ENCODE results near the gene MVD.
"Not testable (repeated sequence)": the region's sequence is repeated elsewhere in the genome, so short reads cannot be mapped to it uniquely, and the experiment has no call there.

Gene MVD

DNA sequence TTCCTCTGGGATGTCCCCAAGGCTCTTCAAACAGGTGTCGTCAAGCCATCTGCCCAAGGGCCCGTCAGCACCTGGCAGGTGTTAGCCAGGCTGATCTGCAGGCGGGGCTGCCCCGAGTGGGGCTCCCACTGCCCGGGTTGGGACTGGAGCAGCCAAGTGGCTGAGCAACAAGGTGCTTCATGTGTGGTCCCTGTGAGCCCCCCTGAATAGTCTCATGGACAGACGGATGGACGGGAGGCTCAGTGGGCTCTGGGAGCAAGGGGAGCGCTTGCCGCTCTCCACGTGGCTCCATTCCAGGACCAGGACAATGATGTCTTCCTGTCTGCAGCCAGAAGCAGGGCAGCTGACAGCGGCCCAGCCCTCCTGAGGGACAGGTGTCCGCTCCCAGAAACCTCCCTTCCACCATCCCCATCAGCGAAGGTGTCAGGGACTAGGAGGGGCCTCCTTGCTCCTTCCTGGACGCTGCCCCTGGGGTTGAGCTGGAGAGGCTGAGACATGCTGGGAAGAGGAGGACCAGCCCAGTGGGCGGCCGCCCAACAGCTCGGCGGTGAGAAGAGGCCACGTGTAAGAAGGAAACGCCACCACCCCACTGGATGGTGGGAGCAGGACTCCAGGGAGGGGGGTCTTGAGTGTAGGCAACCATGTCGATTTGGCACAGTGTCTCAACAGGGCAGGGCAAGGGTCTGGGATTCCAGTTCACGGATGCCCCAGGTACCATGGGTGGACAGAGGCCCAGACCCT lies 13.8 kb upstream of the MVD start:
- Mint-ChIP-seq H3K4me1 (peaks cover 11% of the 10 kb centered on the region), H3K36me3 (no peaks in the 10 kb centered on the region), H3K4me3 (no peak overlapping the region), H3K27me3 (no peaks in the 10 kb centered on the region), H3K27ac (no peak overlapping the region), H3K9me3 (no peaks in the 10 kb centered on the region)

- Mint-ChIP-seq H3K4me1 (no peaks in the 10 kb centered on the region), H3K36me3 (no peaks in the 10 kb centered on the region), H3K9me3 (no peaks in the 10 kb centered on the region), H3K27ac (no peak overlapping the region), H3K4me3 (no peak overlapping the region), H3K27me3 (no peaks in the 10 kb centered on the region)
Observed at GRCh38 chr16:88673716-88674379, 11.0 kb upstream of the MVD start.

- H3K27me3 Mint-ChIP-seq, result no peaks in the 10 kb centered on the region
- H3K9me3 Mint-ChIP-seq, result no peaks in the 10 kb centered on the region
- H3K27ac Mint-ChIP-seq, result no peak overlapping the region
- no peaks in the 10 kb centered on the region for H3K4me1 Mint-ChIP-seq
- H3K36me3 Mint-ChIP-seq, result peaks cover 2% of the 10 kb centered on the region
- H3K4me3 Mint-ChIP-seq, result no peak overlapping the region
Observed at GRCh38 chr16:88672776-88673175, 9.9 kb upstream of the MVD start.

DNA sequence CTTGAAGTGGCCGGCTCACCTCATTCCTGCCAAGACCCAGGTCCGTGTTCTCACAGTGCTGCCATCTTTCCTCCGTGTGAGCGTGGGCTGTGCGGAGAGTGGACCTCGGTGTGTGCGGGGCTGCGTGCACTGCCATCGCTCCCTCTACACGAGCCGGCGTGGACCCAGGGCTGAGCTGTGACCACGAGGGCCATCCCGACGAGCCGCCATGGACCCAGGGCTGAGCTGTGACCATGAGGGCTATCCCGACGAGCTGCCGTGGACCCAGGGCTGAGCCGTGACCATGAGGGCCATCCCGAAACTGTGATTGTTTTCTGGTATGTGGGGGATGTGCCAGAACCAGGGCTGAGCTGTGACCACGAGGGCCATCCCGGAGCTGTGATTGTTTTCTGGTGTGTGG lies 8.9 kb upstream of the MVD start:
- Mint-ChIP-seq H3K4me1 (no peaks in the 10 kb centered on the region), H3K36me3 (peaks cover 2% of the 10 kb centered on the region), H3K27ac (no peak overlapping the region), H3K27me3 (no peaks in the 10 kb centered on the region), H3K4me3 (no peak overlapping the region), H3K9me3 (no peaks in the 10 kb centered on the region)

- Mint-ChIP-seq H3K36me3 (peaks cover 2% of the 10 kb centered on the region), H3K9me3 (no peaks in the 10 kb centered on the region), H3K4me1 (no peaks in the 10 kb centered on the region), H3K27me3 (no peaks in the 10 kb centered on the region), H3K4me3 (no peak overlapping the region), H3K27ac (no peak overlapping the region)
Observed at GRCh38 chr16:88669980-88670379, 7.1 kb upstream of the MVD start.

DNA sequence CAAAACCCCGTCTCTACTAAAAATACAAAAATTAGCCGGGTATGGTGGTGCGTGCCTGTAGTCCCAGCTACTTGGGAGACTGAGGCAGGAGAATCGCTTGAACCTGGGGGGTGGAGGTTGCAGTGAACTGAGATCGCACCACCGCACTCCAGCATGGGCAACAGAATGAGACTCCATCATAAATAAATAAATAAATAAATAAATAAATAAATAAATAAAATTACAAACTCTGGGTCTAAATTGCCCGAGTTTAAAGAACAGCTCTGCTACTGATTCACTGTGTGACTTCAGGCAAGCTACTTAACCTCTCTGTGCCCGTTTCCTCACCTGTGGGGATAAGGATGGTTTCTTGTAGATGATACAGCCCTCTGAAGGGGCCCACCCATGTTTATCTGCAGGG lies 6.6 kb upstream of the MVD start:
- H3K36me3 Mint-ChIP-seq, H3K4me1 Mint-ChIP-seq, H3K4me3 Mint-ChIP-seq, H3K27ac Mint-ChIP-seq, H3K27me3 Mint-ChIP-seq, H3K9me3 Mint-ChIP-seq: not testable (repeated sequence)

DNA sequence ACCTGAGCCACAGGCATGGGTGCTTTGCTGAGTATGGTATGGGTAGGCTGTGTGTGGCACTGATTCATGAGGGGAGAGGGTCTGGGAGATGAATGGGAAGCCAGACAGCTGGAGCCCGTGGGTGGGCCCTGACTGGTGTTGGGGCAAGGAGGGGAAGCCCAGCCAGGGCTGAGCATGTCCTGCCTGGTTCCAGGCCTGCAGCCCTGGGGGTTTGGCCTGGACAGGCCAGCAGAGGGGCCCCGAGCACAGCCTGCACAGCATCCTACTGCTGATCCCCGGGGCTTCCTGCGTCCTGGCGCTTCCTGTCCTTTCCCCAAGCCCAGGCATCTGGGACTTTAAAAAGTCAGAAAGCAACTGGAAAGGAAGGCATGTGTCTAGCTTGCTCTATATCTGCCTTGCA lies 4.6 kb upstream of the MVD start:
- H3K27ac Mint-ChIP-seq, result no peak overlapping the region
- no peaks in the 10 kb centered on the region for H3K9me3 Mint-ChIP-seq

DNA sequence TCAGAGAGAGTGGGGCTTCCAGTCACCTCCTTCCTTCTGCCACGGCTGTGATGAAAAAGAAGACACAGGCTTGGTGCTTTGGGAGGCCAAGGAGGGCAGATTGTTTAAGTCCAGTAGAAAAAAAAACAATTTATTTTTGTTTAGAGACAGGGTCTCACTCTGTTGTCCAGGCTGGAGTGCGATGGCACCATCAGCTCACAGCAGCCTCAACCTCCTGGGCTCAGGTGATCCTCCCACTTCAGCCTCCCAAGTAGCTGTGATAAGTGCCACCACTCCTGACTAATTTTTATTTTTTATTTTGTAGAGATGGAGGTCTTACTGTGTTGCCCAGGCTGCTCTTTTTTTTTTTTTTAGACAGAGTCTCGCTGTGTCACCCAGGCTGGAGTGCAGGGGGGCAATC lies 2.7 kb upstream of the MVD start:
- no peak overlapping the region for H3K4me3 Mint-ChIP-seq
- H3K27ac Mint-ChIP-seq, result no peak overlapping the region
- peaks cover 2% of the 10 kb centered on the region for H3K36me3 Mint-ChIP-seq
- peaks cover 16% of the 10 kb centered on the region for H3K4me1 Mint-ChIP-seq
- H3K9me3 Mint-ChIP-seq, result no peaks in the 10 kb centered on the region
- no peaks in the 10 kb centered on the region for H3K27me3 Mint-ChIP-seq

More for the DNA sequence above, 4.6 kb upstream of the MVD start:
- Mint-ChIP-seq H3K27me3 (no peaks in the 10 kb centered on the region), H3K36me3 (peaks cover 2% of the 10 kb centered on the region), H3K4me1 (peaks cover 4% of the 10 kb centered on the region), H3K4me3 (no peak overlapping the region)

- no peak overlapping the region for H3K27ac Mint-ChIP-seq
- H3K4me1 Mint-ChIP-seq, result peaks cover 16% of the 10 kb centered on the region
- H3K9me3 Mint-ChIP-seq, result no peaks in the 10 kb centered on the region
- H3K4me3 Mint-ChIP-seq, result peak overlapping the region; percentile 39
- peaks cover 2% of the 10 kb centered on the region for H3K36me3 Mint-ChIP-seq
- H3K27me3 Mint-ChIP-seq, result no peaks in the 10 kb centered on the region
Observed at GRCh38 chr16:88665148-88665547, 2.3 kb upstream of the MVD start.

GRCh38 chr16:88662222-88662842 lies 559 bp downstream of the MVD start:
- Mint-ChIP-seq H3K4me1 (peaks cover 16% of the 10 kb centered on the region), H3K4me3 (peak overlapping the region; percentile 88)

DNA sequence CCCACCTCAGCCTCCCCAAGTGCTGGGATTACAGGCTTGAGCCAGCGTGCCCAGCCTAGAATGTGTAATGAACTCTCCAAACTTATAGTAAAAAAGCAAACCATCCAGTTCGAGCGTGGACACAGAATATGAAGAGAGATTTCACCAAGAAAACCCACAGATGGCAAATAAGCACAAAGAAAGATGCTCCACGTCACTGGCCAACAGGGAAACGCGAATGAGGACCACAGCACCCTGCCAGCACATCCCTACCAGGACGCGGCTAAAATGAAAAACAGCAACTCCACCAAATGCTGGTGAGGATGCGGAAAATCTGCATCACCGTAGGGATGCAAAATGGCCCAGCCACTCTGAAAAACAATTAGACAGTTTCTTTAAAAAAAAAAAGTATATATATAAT lies 1.4 kb downstream of the MVD start:
- H3K27ac Mint-ChIP-seq, result no peak overlapping the region
- no peaks in the 10 kb centered on the region for H3K36me3 Mint-ChIP-seq
- H3K27me3 Mint-ChIP-seq, result no peaks in the 10 kb centered on the region
- peaks cover 16% of the 10 kb centered on the region for H3K4me1 Mint-ChIP-seq
- H3K9me3 Mint-ChIP-seq, result no peaks in the 10 kb centered on the region
- H3K4me3 Mint-ChIP-seq, result no peak overlapping the region

More at GRCh38 chr16:88662222-88662842, 559 bp downstream of the MVD start:
- Mint-ChIP-seq H3K27me3 (no peaks in the 10 kb centered on the region), H3K36me3 (no peaks in the 10 kb centered on the region), H3K9me3 (no peaks in the 10 kb centered on the region), H3K27ac (peak overlapping the region; percentile 73)

DNA sequence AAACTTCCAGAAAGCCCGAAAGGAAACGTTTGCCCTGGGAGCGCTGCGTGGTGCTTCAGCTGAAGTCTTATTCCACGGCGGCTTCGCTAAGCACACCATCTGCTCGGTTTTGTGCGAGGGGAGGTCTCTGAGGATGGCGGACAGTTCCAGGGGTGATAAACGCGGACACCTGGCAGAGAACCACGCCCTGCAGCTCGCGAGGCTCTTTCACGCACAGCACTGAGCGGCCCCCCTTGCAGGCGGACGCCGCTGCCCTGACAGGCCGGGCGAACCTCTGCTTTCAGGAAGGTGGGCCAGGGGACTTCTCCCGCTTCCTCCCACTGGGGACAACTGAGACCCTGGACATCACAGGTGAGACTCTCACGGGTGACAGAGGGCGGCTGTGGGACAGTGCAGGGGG lies 3.7 kb downstream of the MVD start:
- no peak overlapping the region for H3K27ac Mint-ChIP-seq
- H3K4me3 Mint-ChIP-seq, result no peak overlapping the region
- peaks cover 2% of the 10 kb centered on the region for H3K36me3 Mint-ChIP-seq
- peaks cover 16% of the 10 kb centered on the region for H3K4me1 Mint-ChIP-seq
- no peaks in the 10 kb centered on the region for H3K9me3 Mint-ChIP-seq
- H3K27me3 Mint-ChIP-seq, result no peaks in the 10 kb centered on the region

GRCh38 chr16:88658714-88659113 lies 4.2 kb downstream of the MVD start:
- Mint-ChIP-seq H3K4me1 (peaks cover 12% of the 10 kb centered on the region), H3K4me3 (no peak overlapping the region), H3K27ac (no peak overlapping the region), H3K36me3 (peaks cover 2% of the 10 kb centered on the region), H3K9me3 (no peaks in the 10 kb centered on the region), H3K27me3 (no peaks in the 10 kb centered on the region)

DNA sequence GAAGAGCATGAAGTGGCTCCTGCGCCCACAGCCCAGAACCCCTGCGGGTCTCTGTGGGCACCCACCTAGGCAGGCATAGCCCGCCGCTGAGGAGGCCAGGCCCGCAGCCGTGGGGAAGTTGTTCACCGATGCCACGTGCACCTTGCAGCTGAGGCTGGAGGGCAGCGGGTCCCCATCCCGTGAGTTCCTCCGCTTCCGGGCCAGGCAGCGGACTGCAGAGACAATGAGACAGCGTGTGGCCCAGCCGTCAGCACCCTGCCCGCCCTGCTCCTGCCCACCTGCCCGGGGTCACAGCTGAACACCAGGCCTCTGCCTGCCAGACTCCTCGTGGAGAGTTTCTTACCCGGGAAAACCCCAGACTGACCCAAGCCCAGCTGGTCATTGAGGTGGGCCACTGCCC lies 5.5 kb downstream of the MVD start:
- H3K27ac Mint-ChIP-seq, result no peak overlapping the region
- H3K4me3 Mint-ChIP-seq, result no peak overlapping the region
- H3K9me3 Mint-ChIP-seq, result no peaks in the 10 kb centered on the region
- peaks cover 2% of the 10 kb centered on the region for H3K36me3 Mint-ChIP-seq
- no peaks in the 10 kb centered on the region for H3K27me3 Mint-ChIP-seq
- H3K4me1 Mint-ChIP-seq, result peaks cover 12% of the 10 kb centered on the region

GRCh38 chr16:88656291-88656980 lies 6.5 kb downstream of the MVD start:
- Mint-ChIP-seq H3K4me3 (no peak overlapping the region), H3K27ac (no peak overlapping the region), H3K4me1 (peaks cover 6% of the 10 kb centered on the region), H3K27me3 (no peaks in the 10 kb centered on the region), H3K9me3 (no peaks in the 10 kb centered on the region), H3K36me3 (peaks cover 2% of the 10 kb centered on the region)

All from activated naive CD4-positive, alpha-beta T cell treated with anti-CD3 and anti-CD28 coated beads, Interleukin-2, amount 50 U/mL, for 24 hours (primary cell).